HG03196 (cell line): ENCODE data around the gene ZNF532.

Experiments
- ATAC-seq: cut with Tn5 transposase; IDR thresholded peaks from one replicate; pipeline ENCODE4 v1.9.1; 2021; ENCODE audit not compliant: unreplicated experiment

Gene ZNF532

GRCh38 chr18:58870130-58870529 is 5.5 kb downstream of the ZNF532 start:
- no peak for ATAC-seq

DNA sequence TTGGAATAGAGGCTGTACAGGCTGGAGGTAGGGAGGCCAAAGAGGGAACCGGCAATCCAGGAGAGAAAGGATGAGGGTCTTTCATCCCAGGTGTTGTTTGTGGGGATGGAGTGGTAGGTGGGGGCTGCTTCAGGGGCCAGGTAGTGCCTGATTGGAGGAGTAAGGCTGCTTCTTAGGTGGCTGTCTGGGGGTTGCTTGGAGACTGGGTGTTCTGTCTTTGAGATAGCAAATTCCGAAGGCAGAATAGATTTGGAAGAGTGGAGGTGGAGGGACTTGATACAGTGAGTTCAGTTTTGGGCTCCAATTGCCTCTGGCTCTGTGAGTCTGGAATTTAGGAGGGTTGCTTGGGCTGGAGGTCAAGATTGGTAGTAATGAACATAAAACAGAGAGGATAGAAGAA is 5.9 kb downstream of the ZNF532 start:
- no peak for ATAC-seq

DNA sequence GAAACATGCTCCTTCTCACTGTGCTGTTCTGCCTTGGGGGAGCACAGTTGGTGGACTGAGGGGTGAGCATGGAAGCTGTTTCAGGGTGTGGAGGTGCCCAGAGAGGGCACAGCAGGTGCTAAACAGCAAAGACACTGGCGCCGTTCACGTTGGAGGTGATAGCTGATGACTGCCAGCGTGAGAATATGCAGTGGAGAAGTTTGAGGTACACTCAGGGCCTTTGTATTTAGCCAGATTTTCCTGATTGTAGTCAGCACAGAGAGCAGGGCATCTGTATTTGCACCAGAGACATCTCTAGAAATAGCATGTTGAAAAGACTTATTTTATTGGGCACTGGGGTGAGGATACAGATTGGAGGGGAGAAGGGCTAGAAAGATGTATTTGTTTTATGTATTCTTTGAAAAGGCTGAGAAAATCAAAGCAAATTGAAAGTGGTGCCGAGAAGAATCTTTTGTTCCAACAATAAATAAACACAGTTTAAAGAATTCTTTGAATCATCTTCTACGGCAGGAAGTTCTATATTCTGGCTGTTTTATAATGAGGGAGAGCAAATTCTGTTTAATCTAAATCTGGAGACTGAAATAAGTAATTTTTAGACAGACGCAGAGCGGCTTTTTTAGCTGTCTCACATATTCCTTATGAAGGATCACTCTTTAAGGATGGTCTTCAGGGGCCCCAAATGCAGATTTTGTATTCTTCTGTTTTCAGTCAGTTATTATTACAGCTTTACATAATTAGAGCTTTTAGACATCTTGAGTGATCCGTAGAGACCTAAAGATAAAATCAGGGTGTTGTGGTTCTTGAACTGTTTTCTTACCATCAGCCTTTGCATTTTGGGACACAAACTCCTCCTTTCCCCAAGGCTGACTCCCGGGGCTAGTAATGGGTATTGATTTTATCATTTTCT is 7.1 kb downstream of the ZNF532 start:
- no peak for ATAC-seq

DNA sequence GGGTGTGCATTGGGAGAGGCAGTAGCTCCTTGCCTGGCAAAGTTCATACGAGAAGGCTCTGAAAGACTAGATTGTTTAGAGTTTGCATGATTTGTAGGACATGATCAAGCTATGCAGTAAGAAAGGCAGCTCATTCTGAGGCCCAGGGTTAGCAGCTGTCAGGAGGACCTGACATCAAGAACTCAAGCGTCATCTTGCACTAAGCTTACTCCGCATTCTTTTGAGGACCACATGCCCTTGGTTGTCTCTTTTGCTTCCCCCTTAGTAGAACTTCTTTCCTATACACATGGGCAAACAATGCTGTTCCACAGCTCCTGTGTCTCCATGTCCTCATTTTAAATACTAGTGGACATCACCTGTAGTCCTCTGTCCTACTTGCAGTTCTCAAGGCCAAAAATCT is 14.0 kb downstream of the ZNF532 start:
- ATAC-seq, result no peak

GRCh38 chr18:58881477-58881876 is 16.8 kb downstream of the ZNF532 start:
- no peak for ATAC-seq

DNA sequence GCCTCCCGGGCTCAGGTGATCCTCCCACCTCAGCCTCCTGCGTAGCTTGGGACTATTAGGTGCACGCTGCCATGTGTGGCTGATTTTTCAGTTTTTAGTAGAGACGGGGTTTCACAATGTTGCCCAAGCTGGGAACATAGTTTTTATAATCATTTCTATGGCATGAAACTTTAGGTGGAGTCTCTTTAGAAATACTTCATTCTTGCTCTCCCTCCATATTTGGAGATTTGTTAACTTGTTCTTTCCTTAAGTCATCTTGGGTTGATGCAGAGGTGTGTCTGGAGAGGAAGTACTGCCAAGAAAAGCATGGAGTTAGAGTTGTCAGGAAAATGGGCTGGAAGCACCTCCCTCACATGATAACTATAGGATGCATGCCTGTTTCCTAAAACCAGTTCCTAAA is 17.4 kb downstream of the ZNF532 start:
- ATAC-seq, result no peak

DNA sequence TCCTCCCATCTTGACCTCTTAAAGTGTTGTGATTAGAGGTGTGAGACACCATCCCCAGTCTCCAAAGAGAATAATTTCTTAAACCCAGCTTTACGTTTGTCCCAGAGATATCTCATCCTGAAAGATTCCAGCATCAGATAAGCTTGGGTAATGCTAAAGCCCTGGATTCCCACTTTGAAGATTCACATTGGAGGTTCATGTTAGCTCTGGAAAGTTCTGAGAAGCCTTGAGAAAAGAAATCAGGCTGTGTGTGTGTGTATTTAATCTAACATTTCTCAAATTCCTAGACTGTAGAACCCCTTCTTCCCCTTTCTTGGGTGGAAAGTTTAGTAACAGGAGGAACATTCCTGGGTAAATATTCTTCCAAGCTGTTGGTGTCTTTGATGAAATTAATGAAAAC is 18.0 kb downstream of the ZNF532 start:
- ATAC-seq, result no peak

DNA sequence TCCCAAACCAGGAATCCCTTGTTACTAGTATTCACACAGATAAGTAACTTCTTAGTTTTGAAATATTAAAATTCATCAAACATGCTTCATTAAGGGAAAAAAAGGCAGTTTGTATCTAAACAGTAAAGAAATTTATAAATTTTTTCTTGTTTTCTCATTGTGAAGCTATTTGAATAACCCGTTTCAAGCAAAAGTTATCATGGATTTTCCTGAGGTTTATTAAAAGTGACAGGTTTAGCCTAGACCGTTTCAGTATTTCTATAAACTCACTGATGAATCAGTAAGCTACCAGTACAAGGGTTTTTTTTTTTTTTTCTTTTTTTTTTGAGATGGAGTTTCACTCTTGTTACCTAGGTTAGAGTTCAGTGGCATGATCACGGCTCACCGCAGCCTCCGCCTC is 20.0 kb downstream of the ZNF532 start:
- no peak for ATAC-seq

GRCh38 chr18:58886431-58886830 is 21.8 kb downstream of the ZNF532 start:
- no peak for ATAC-seq

DNA sequence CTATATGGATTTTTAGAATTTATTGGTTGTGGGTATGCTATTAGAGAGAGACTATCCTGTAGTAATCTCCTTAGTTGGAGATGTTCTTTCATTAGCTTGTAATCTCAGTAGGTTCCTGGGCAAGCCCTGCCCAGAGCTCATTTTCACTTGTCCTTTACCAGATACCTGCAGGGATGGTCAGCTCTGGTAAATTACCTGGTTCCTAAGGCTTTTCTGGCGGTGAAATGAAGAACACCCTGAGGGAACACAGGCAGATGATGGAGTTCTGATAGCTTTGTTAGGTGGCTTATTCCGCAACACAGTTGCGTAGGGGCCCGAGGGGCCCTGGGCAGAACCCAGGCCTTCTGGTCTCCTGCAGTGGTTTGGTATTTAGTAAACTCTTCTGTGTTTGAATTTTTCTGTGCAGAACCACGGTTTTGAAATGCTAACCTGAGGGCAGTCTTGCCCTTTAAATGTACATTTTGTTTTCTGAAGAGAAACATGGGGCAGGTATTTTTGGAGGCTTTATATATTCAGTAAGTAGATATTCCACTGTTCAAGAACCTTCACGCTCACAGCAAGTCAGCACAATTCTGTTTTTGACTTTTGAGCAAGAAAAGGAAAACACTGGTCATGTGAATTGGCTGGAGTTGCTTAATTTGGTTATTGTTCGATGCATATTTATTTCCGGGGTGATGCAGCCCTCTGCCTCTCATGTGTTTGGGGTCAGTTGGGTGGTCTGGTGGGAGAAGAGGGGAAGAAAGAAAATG is 22.4 kb downstream of the ZNF532 start:
- ATAC-seq, result peak; percentile 24

GRCh38 chr18:58887613-58887963 is 22.9 kb downstream of the ZNF532 start:
- ATAC-seq, result peak; percentile 61

DNA sequence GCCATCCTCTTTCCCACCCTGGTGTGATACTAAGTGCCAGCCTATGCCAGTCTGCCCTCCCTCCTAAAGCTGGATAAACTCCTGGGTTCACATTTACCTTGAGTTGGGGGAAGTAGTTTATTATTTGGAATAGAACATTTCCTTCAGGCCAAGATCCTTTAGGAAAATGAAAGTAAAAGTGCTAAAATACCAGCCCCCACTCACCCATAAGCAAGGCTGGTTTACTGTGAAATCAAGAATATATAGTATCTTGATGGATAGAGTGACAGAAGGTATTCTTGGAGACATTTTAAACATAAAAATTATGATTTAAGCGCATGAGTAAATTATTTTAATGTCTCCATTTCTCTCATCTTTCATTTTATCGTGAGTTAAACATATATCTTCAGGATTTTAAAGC is 27.1 kb downstream of the ZNF532 start:
- no peak for ATAC-seq

DNA sequence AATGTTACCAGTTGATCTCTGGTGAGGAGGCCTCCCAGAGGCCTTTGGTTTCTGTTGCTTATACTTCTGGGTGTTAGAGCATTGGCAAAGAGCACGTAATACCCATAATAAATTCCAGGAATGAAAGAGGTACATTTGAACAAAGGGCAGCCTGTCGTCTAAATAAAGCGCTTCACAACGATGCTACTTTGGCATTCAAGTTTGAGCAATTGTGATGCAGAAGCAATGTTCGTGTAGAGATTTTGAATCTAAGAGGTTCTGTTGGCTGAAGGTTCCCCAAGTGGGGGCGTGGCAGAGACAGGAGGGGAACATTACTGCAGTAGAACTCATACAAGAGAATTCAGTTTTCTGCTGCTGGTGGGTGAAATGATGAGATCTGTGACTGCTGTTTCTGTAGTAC is 27.8 kb downstream of the ZNF532 start:
- ATAC-seq, result no peak

GRCh38 chr18:58893388-58894099 is 28.9 kb downstream of the ZNF532 start:
- ATAC-seq, result no peak

- no peak for ATAC-seq
These were observed 30.3 kb downstream of the ZNF532 start for GRCh38 chr18:58894930-58895329.

- no peak for ATAC-seq
These were observed 30.7 kb downstream of the ZNF532 start for GRCh38 chr18:58895385-58895784.

DNA sequence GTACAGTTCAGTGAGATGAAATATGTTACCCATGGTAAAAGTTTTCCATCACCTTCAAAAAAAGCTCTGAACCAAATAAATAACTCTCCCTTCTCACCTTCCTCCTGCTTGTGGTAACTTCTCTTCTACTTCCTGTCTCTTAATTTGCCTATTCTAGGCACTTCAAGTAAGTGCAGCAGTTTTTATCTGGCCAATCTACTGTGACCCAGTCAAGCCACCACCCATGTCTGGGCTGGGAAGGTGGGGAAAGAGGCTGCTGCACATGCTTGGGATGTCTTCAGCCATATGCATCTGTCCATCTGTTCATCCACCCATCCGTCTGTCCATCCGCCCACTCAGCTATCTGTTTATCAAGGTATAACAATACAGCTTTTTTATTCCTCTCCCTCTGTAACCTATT is 31.6 kb downstream of the ZNF532 start:
- ATAC-seq, result no peak

DNA sequence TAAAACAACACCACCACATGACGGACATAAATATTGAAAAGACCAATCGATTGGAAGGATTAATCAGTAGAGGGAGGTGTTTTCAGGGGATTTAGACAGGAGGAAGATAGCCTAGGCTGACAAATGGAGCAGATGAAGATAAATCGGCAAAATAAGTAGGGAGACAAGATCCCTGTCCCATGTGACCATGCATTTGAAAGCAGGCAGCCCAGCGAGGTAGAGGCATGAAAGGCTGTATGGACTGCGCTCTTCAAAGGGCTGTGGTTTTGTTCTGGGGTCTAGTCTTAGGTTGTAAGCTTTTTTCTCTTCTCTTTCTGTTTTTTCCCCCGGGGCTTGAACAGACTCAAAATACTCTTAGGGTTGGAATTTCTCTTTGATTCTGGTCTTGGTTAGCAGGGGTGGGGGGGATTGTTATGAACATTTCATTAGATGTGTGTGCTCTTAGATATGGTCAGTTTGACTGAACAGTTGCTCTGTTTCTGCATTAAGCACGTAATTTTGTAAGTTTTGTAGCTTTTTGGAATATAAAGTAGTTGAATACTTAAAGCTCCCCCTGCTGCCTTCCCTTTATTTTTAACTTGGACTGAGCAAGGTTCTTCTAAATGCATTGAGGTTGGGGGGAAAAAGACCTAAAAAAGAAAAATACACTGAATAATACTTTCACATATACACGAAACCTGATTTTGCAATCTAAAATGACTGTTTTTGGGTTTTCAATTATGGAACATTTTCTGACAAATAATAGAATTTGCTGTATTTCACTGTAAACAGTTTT is 32.2 kb downstream of the ZNF532 start:
- no peak for ATAC-seq

- no peak for ATAC-seq
These were observed 33.5 kb downstream of the ZNF532 start for GRCh38 chr18:58898010-58898799.

DNA sequence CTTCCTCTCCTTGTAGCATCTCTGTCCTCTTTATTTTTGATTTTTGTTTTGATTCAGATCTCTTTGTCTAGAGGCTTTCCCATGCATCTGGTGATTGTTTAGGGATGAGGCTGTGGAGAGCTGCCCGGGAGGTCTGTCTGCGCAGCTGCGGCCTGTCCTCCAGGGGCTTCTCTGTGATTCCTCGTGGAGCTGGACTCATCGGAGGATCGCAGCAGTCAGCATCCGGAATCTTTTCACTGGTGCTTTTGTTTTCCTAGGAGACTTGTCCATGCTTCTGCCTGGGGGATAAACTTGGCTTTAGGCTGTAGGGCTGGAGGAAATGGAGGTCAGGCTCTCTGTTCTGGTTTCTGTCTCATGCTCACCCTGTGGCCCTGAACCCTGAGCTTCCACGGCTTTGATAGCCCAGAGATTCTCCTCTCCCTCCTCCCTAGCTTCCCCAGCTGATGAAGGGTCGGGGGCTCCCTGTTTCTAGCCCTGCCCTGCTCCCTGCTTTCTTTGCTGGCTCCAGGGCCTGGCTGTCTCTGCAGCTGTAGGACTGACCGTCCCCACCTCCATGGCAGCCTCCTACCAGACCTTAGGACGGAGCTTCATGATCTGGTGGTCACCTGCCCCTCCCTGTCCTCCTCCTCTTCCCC is 35.5 kb downstream of the ZNF532 start:
- ATAC-seq, result no peak
